GM19463 (cell line): Measurements from ENCODE around the gene ZBED4.

Experiments
- ATAC-seq: cut with Tn5 transposase; IDR thresholded peaks from one replicate; pipeline ENCODE4 v1.9.1; 2021; ENCODE audit warnings: mild to moderate bottlenecking, moderate library complexity; ENCODE audit not compliant: unreplicated experiment

ZBED4 gene

GRCh38 chr22:49917974-49918910 lies 64.6 kb downstream of the ZBED4 start, which contains the start of the genes ALG12 and CRELD2:
Gene ALG12 (minus strand): TSS chr22:49918438. CDS start chr22:49913765, 4,673 bp downstream.
Gene CRELD2 (plus strand): TSS chr22:49918634. CDS start chr22:49918770, 136 bp downstream.
- ATAC-seq, result peak; percentile 92

GRCh38 chr22:49918911-49919881 lies 65.6 kb downstream of the ZBED4 start:
- no peak for ATAC-seq

- no peak for ATAC-seq
These were observed 67.2 kb downstream of the ZBED4 start for GRCh38 chr22:49920859-49921258.

- ATAC-seq, result no peak
These were observed 68.0 kb downstream of the ZBED4 start for GRCh38 chr22:49921508-49922278.

GRCh38 chr22:49922484-49922883 lies 68.8 kb downstream of the ZBED4 start:
- no peak for ATAC-seq

GRCh38 chr22:49922926-49923325 lies 69.3 kb downstream of the ZBED4 start:
- no peak for ATAC-seq

GRCh38 chr22:49923445-49923844 lies 69.8 kb downstream of the ZBED4 start:
- ATAC-seq, result no peak

GRCh38 chr22:49924113-49924833 lies 70.6 kb downstream of the ZBED4 start:
- ATAC-seq, result no peak

GRCh38 chr22:49925525-49926128 lies 72.0 kb downstream of the ZBED4 start:
- ATAC-seq, result peak; percentile 64

- no peak for ATAC-seq
These were observed 73.3 kb downstream of the ZBED4 start for GRCh38 chr22:49926916-49927315.

GRCh38 chr22:49927483-49928184 lies 74.0 kb downstream of the ZBED4 start:
- ATAC-seq, result no peak

- ATAC-seq, result no peak
These were observed 74.5 kb downstream of the ZBED4 start for GRCh38 chr22:49928185-49928495.

- ATAC-seq, result no peak
These were observed 75.0 kb downstream of the ZBED4 start for GRCh38 chr22:49928555-49929210.

- ATAC-seq, result no peak
These were observed 75.8 kb downstream of the ZBED4 start for GRCh38 chr22:49929211-49929979.

GRCh38 chr22:49929994-49930575 lies 76.4 kb downstream of the ZBED4 start:
- ATAC-seq, result no peak

GRCh38 chr22:49930596-49931412 lies 77.2 kb downstream of the ZBED4 start:
- no peak for ATAC-seq
